Skeletal muscle satellite cell (primary cell): ENCODE results near the gene FAM72A.
"Not testable (repeated sequence)": the region's sequence is repeated elsewhere in the genome, so short reads cannot be mapped to it uniquely, and the experiment has no call there.

Experiments
- H3K27me3 ChIP-seq: 2 replicates; pipeline ENCODE4 v1.7.0; 2013; ENCODE audit warnings: low read length; ENCODE audit not compliant: control insufficient read depth, insufficient read depth
- H3K36me3 ChIP-seq: 2 replicates; pipeline ENCODE4 v1.7.0; 2013; ENCODE audit warnings: mild to moderate bottlenecking, control low read depth, low read length; ENCODE audit not compliant: insufficient read depth
- H3K4me1 ChIP-seq: 2 replicates; pipeline ENCODE4 v1.7.0; 2013; ENCODE audit warnings: low read length; ENCODE audit not compliant: control insufficient read depth, insufficient read depth
- H3K4me2 ChIP-seq: 2 replicates; pipeline ENCODE4 v1.7.0; 2013; ENCODE audit warnings: mild to moderate bottlenecking, low read length
- H3K4me3 ChIP-seq: 2 replicates; pipeline ENCODE4 v1.7.0; 2013; ENCODE audit warnings: low read length
- H3K9ac ChIP-seq: 2 replicates; pipeline ENCODE4 v1.7.0; 2013; ENCODE audit warnings: mild to moderate bottlenecking, low read depth, low read length, moderate library complexity
- H3K9me3 ChIP-seq: replicated peaks from 2 replicates; pipeline ENCODE4 v1.7.0; 2013; ENCODE audit warnings: mild to moderate bottlenecking, control low read depth, low read length

The FAM72A gene

GRCh38 chr1:206226886-206227285 lies 24.2 kb upstream of the FAM72A start:
- not testable (repeated sequence) for H3K4me3 ChIP-seq, H3K27me3 ChIP-seq, H3K36me3 ChIP-seq, H3K4me2 ChIP-seq, H3K9ac ChIP-seq, H3K9me3 ChIP-seq, H3K4me1 ChIP-seq

- not testable (repeated sequence) for H3K36me3 ChIP-seq, H3K9ac ChIP-seq, H3K27me3 ChIP-seq, H3K4me1 ChIP-seq, H3K9me3 ChIP-seq, H3K4me3 ChIP-seq, H3K4me2 ChIP-seq
These were observed 22.7 kb upstream of the FAM72A start for GRCh38 chr1:206225386-206225785.

GRCh38 chr1:206224190-206224776 lies 21.6 kb upstream of the FAM72A start:
- not testable (repeated sequence) for H3K36me3 ChIP-seq, H3K4me1 ChIP-seq, H3K4me2 ChIP-seq, H3K4me3 ChIP-seq, H3K27me3 ChIP-seq, H3K9me3 ChIP-seq, H3K9ac ChIP-seq

GRCh38 chr1:206221585-206221984 lies 18.9 kb upstream of the FAM72A start:
- not testable (repeated sequence) for H3K9me3 ChIP-seq, H3K9ac ChIP-seq, H3K4me3 ChIP-seq, H3K27me3 ChIP-seq, H3K4me2 ChIP-seq, H3K4me1 ChIP-seq, H3K36me3 ChIP-seq

GRCh38 chr1:206220332-206221000 lies 17.8 kb upstream of the FAM72A start:
- not testable (repeated sequence) for H3K4me2 ChIP-seq, H3K4me3 ChIP-seq, H3K9ac ChIP-seq, H3K9me3 ChIP-seq, H3K36me3 ChIP-seq, H3K27me3 ChIP-seq, H3K4me1 ChIP-seq

- not testable (repeated sequence) for H3K36me3 ChIP-seq
These were observed 17.1 kb upstream of the FAM72A start for GRCh38 chr1:206219514-206220331.

GRCh38 chr1:206218765-206219164 lies 16.1 kb upstream of the FAM72A start:
- H3K27me3 ChIP-seq, H3K9me3 ChIP-seq, H3K36me3 ChIP-seq, H3K9ac ChIP-seq, H3K4me2 ChIP-seq, H3K4me3 ChIP-seq, H3K4me1 ChIP-seq: not testable (repeated sequence)

More at GRCh38 chr1:206219514-206220331, 17.1 kb upstream of the FAM72A start:
- not testable (repeated sequence) for H3K27me3 ChIP-seq, H3K9ac ChIP-seq, H3K4me1 ChIP-seq, H3K4me3 ChIP-seq, H3K9me3 ChIP-seq, H3K4me2 ChIP-seq

GRCh38 chr1:206218285-206218684 lies 15.6 kb upstream of the FAM72A start:
- not testable (repeated sequence) for H3K4me3 ChIP-seq, H3K9ac ChIP-seq

GRCh38 chr1:206215600-206216392 lies 13.2 kb upstream of the FAM72A start:
- not testable (repeated sequence) for H3K4me1 ChIP-seq, H3K9me3 ChIP-seq, H3K4me3 ChIP-seq, H3K36me3 ChIP-seq, H3K4me2 ChIP-seq, H3K27me3 ChIP-seq, H3K9ac ChIP-seq

More at GRCh38 chr1:206218285-206218684, 15.6 kb upstream of the FAM72A start:
- H3K36me3 ChIP-seq, H3K27me3 ChIP-seq, H3K4me2 ChIP-seq, H3K4me1 ChIP-seq, H3K9me3 ChIP-seq: not testable (repeated sequence)

- H3K36me3 ChIP-seq, H3K27me3 ChIP-seq, H3K9me3 ChIP-seq, H3K4me2 ChIP-seq, H3K4me3 ChIP-seq, H3K4me1 ChIP-seq, H3K9ac ChIP-seq: not testable (repeated sequence)
These were observed 8.2 kb upstream of the FAM72A start for GRCh38 chr1:206210802-206211201.

- not testable (repeated sequence) for H3K36me3 ChIP-seq, H3K9ac ChIP-seq, H3K27me3 ChIP-seq, H3K4me1 ChIP-seq, H3K9me3 ChIP-seq
- peak overlapping the region; percentile 72 for H3K4me2 ChIP-seq
- H3K4me3 ChIP-seq: peak overlapping the region; percentile 45
These were observed 2.9 kb upstream of the FAM72A start for GRCh38 chr1:206205569-206205968.
